ENCODE results near the gene GMCL1. TPM values are rescaled to one million over a fixed set of nuclear protein-coding genes. Genes with fewer than 3 reads are reported as not detected.
"Not testable (repeated sequence)": the region's sequence is repeated elsewhere in the genome, so short reads cannot be mapped to it uniquely, and the experiment has no call there.

The GMCL1 gene
- total RNA-seq, 1 experiment from 2014 or later: 7.2 TPM

DNA sequence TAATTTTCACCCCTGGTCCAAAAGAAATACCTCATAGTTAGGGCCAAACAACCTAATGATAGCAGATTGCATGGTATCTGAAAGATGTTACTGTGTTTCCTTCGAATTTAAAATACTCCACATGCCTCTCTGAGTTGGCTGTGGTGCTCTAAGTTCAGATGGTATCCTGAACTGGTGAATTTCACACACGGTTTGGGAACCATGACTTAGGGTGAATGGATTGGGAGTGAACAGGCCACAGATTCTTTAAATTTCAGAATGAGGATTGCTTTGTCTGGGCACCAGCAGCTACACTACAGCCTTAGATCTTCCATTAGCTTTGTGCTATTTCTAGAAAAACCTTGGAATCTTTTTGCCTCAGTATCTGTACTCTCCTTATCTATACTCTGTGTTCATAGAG, 6.2 kb downstream of the GMCL1 start:
- in situ Hi-C loops (cut with HindIII; ENCODE audit: low pct_unique_long_range_greater_than_20kb, low sequenced_read_pairs): no loop called here
- no peak for DNase-seq (ENCODE audit: low read depth, low spot score)

DNA sequence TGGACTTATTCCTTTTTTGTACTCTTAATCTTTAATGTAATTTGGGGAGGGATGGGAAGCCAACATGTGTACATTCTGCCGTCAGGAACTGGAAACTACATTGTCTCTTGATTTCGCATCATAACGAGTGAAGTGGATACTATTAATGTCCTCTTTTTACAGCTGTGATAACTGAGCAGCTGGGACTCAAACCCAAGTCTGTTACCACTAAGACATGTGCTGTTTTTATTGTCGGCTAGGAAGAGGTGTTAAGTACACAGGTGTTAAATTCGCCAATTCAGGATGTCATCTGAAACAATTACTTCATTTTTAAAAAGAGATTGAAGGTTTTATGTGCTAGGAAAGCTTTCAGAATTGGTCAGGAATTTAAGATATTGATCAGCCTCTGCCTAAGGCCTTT, 6.9 kb downstream of the GMCL1 start:
- in situ Hi-C loops (cut with HindIII; ENCODE audit: low pct_unique_long_range_greater_than_20kb, low sequenced_read_pairs): no loop called here

GRCh38 chr2:69837533-69837932, 8.1 kb downstream of the GMCL1 start:
- no peak for DNase-seq (ENCODE audit: low read depth, low spot score)
- in situ Hi-C loops (cut with HindIII; ENCODE audit: low pct_unique_long_range_greater_than_20kb, low sequenced_read_pairs): no loop called here

More for the DNA sequence above, 6.9 kb downstream of the GMCL1 start:
- no peak for DNase-seq (ENCODE audit: low read depth, low spot score)

DNA sequence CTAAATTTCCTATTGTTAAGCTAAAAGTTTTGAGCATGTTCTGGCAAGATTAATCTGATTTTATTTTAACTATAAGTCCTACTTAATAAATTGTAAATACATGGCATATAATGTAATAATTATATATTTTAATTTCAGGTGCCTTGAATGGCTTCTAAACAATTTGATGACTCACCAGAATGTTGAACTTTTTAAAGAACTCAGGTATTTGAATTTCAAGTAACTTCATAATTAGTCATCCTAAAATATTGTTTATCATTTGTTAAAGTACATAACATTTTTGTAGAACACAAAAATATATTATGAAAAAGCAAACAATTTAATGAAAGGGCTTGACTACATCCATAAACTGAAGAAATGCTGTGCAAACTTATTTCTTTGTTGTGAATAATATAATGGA, 14.5 kb downstream of the GMCL1 start:
- no peak for DNase-seq (ENCODE audit: low read depth, low spot score)
- in situ Hi-C loops (cut with HindIII; ENCODE audit: low pct_unique_long_range_greater_than_20kb, low sequenced_read_pairs): no loop called here

GRCh38 chr2:69844560-69844959, 15.1 kb downstream of the GMCL1 start:
- in situ Hi-C loops (cut with HindIII; ENCODE audit: low pct_unique_long_range_greater_than_20kb, low sequenced_read_pairs): no loop called here
- DNase-seq (ENCODE audit: low read depth, low spot score): no peak

DNA sequence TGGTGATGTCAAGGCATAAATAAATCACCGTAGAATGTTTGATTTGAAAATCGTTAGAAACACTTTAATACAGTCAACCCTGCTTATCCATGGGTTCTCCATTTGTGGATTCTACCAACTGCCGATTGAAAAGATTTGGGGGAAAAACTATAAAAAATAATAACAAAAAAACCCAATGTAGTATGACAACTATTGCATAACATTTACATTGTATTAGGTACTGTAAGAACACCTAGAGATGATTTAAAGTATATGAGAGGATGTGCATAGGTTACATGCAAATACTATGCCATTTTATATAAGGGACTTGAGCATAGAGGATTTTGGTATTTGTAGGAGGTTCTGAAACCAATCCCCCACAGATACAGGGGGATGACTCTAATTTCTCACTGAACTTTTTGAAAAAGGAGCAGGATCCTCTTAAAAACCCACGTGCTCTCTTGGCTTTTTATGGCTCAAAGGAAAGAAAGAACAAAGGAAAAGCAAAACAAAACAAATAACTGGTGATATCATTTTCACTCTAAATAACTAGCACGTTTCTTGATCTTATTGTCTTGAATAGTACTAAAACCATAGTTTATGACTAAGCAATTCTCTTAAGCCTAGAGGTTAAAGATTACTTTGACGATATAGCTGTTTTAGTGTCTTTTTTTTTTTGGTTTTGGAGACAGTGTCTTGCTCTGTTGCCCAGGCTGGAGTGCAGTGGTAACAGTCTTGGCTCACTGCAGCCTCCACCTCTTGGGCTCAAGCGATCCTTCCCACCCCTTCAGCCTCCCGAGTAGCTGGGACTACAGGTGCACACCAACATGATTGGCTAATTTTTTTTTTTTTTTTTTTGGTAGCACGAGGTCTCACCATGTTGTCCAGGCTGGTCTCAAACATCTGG, 17.0 kb downstream of the GMCL1 start:
- in situ Hi-C loops (cut with HindIII; ENCODE audit: low pct_unique_long_range_greater_than_20kb, low sequenced_read_pairs): no loop called here
- DNase-seq (ENCODE audit: low read depth, low spot score): no peak

- in situ Hi-C loops (cut with HindIII; ENCODE audit: low pct_unique_long_range_greater_than_20kb, low sequenced_read_pairs): no loop called here
- no peak for DNase-seq (ENCODE audit: low read depth, low spot score)
Observed at GRCh38 chr2:69847068-69847828, 17.8 kb downstream of the GMCL1 start.

GRCh38 chr2:69848186-69848790, 18.8 kb downstream of the GMCL1 start:
- in situ Hi-C loops (cut with HindIII; ENCODE audit: low pct_unique_long_range_greater_than_20kb, low sequenced_read_pairs): no loop called here

DNA sequence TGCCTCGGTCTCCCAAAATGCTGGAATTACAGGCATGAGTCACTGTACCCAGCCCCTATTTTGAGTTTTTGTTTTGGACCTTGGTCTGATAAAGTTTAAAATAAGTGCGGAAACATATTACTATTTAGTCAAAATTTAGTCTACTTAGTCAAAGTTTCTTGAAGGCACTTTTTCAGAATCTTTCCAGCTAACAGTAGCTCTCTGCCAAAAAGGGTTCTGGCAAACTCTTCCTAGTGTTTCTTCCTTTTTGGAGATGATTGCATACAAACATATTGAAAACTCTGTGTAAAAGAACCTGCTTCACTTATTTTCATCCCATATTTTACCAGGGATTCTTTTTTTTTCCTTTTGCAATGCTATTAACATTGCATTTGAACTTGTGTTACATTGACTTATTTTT, 28.8 kb downstream of the GMCL1 start:
- in situ Hi-C loops (cut with HindIII; ENCODE audit: low pct_unique_long_range_greater_than_20kb, low sequenced_read_pairs): no loop called here

More at GRCh38 chr2:69848186-69848790, 18.8 kb downstream of the GMCL1 start:
- DNase-seq (ENCODE audit: low read depth, low spot score): no peak

DNA sequence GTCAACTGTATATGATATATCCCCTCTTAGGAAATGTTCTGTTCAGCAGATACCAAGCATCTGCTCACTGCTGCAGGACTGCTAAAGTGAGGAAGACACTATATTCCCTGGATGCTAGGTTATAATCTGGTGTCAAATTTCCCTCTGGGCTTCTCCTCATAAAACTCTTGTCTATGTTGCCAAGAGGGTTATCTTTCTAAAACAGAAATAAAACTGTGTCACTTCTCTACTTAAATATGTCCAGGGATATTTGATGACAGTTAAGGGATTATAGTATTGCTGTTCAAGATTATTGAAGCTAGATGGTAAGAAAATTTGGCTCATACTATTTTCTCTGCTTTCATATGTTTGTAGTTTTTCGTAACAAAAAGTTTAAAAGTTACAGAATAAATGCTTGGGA, 33.8 kb downstream of the GMCL1 start:
- in situ Hi-C loops (cut with HindIII; ENCODE audit: low pct_unique_long_range_greater_than_20kb, low sequenced_read_pairs): no loop called here
- DNase-seq (ENCODE audit: low read depth, low spot score): no peak

More for the DNA sequence above, 28.8 kb downstream of the GMCL1 start:
- DNase-seq (ENCODE audit: low read depth, low spot score): no peak

- no peak for DNase-seq (ENCODE audit: low read depth, low spot score)
- in situ Hi-C loops (cut with HindIII; ENCODE audit: low pct_unique_long_range_greater_than_20kb, low sequenced_read_pairs): no loop called here
Observed at GRCh38 chr2:69888451-69888850, 59.0 kb downstream of the GMCL1 start.

- DNase-seq (ENCODE audit: low read depth, low spot score): no peak
- in situ Hi-C loops (cut with HindIII; ENCODE audit: low pct_unique_long_range_greater_than_20kb, low sequenced_read_pairs): no loop called here
Observed at GRCh38 chr2:69889302-69889701, 59.8 kb downstream of the GMCL1 start.

- in situ Hi-C loops (cut with HindIII; ENCODE audit: low pct_unique_long_range_greater_than_20kb, low sequenced_read_pairs): no loop called here
- no peak for DNase-seq (ENCODE audit: low read depth, low spot score)
Observed at GRCh38 chr2:69890881-69891280, 61.4 kb downstream of the GMCL1 start.

DNA sequence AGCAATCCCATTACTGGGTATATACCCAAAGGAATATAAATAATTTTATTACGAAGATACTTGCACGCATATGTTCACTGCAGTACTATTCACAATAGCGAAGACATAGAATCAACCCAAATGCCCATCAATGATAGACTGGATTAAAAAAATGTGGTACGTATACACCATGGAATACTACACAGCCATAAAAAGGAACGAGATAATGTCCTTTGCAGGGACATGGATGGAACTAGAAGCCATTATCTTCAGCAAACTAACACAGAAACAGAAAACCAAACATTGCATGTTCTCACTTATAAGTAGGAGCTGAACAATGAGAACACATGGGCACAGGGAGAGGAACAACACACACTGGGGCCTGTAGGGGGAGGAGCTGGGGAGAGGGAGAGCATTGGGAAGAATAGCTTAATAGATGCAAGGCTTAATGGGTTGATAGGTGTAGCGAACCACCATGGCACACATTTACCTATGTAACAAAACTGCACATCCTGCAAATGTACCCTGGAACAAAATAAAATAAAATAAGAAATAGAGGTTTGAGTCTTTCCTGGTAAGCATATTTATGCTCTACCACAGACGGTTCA, 63.5 kb downstream of the GMCL1 start:
- in situ Hi-C loops (cut with HindIII; ENCODE audit: low pct_unique_long_range_greater_than_20kb, low sequenced_read_pairs): not testable (repeated sequence)
- peak; percentile 26 for DNase-seq (ENCODE audit: low read depth, low spot score)

DNA sequence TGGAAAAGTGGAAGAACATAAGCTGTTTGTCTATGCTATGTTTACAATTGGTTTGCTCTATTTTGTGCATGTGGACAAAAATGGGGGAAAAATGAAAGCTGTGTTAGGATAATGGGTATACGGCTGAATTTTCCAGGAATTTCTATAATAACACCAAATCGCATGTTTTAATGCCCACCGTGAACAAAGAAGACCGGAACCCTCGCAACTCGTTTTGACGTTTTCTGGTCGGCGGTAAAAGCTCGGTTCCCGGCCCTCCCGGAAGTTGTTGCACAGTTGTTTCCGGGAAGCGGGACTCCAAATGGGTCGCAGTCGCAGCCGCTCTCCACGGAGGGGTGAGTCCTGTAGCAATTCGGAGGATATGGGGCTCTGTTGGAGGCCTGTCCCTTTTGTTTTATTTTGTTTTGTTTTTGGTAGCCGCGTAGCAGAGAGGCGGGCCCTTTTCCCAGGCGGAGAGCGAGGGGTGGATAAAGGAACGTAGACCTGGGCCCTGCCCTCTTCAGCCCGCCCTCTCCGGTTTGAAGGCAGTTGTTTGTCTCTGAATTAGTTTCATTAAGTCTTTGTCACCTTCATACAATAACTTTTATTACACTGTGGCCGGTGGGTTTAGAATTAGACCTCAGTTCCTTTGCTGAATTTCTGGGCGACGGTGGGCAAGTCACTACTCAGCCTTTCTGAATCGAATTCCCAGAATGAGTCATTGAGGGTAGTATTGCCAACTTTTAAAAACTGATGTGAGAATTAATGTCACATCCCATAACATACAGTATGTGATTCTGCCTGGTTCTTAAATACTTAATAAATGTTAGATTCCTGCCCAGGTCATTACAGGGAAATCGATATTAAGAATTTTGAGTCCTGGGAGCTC, 64.5 kb downstream of the GMCL1 start, which contains the start of gene SNRNP27:
Gene SNRNP27 (plus strand): TSS at position 273 of the 868 bp plus-strand sequence. CDS start 29 bp downstream, at position 302.
- in situ Hi-C loops (cut with HindIII; ENCODE audit: low pct_unique_long_range_greater_than_20kb, low sequenced_read_pairs): no loop called here
- peak; percentile 86 for DNase-seq (ENCODE audit: low read depth, low spot score)

- DNase-seq (ENCODE audit: low read depth, low spot score); in situ Hi-C loops (cut with HindIII; ENCODE audit: low pct_unique_long_range_greater_than_20kb, low sequenced_read_pairs): not testable (repeated sequence)
Observed at GRCh38 chr2:69894737-69895136, 65.3 kb downstream of the GMCL1 start.
